HG02571 (cell line): ENCODE results near the gene FAM107B.

Experiments used
- ATAC-seq: cut with Tn5 transposase; IDR thresholded peaks from one replicate; pipeline ENCODE4 v1.9.1; 2021; ENCODE audit warnings: mild to moderate bottlenecking, moderate library complexity; ENCODE audit not compliant: unreplicated experiment

The FAM107B gene

GRCh38 chr10:14585287-14586193 lies 189.2 kb downstream of the FAM107B start:
- ATAC-seq, result no peak

GRCh38 chr10:14584661-14585060 lies 190.0 kb downstream of the FAM107B start:
- ATAC-seq, result no peak

GRCh38 chr10:14583967-14584366 lies 190.7 kb downstream of the FAM107B start:
- ATAC-seq, result no peak

- no peak for ATAC-seq
These were observed 191.4 kb downstream of the FAM107B start for GRCh38 chr10:14583252-14583651.

GRCh38 chr10:14581553-14582321 lies 193.0 kb downstream of the FAM107B start:
- no peak for ATAC-seq

- ATAC-seq, result no peak
These were observed 193.9 kb downstream of the FAM107B start for GRCh38 chr10:14580671-14581332.

GRCh38 chr10:14579405-14579804 lies 195.3 kb downstream of the FAM107B start:
- no peak for ATAC-seq

- ATAC-seq, result no peak
These were observed 196.4 kb downstream of the FAM107B start for GRCh38 chr10:14578060-14578952.

- ATAC-seq, result no peak
These were observed 199.8 kb downstream of the FAM107B start for GRCh38 chr10:14574885-14575284.

GRCh38 chr10:14574291-14574690 lies 200.4 kb downstream of the FAM107B start:
- ATAC-seq, result no peak

- ATAC-seq, result no peak
These were observed 200.9 kb downstream of the FAM107B start for GRCh38 chr10:14573666-14574261.

- ATAC-seq, result no peak
These were observed 201.9 kb downstream of the FAM107B start for GRCh38 chr10:14572811-14573210.

- no peak for ATAC-seq
These were observed 202.7 kb downstream of the FAM107B start for GRCh38 chr10:14571866-14572507.

- ATAC-seq, result no peak
These were observed 203.9 kb downstream of the FAM107B start for GRCh38 chr10:14570800-14571199.

- no peak for ATAC-seq
These were observed 205.2 kb downstream of the FAM107B start for GRCh38 chr10:14569274-14570060.

- ATAC-seq, result no peak
These were observed 207.3 kb downstream of the FAM107B start for GRCh38 chr10:14567421-14567820.

- ATAC-seq, result no peak
These were observed 208.2 kb downstream of the FAM107B start for GRCh38 chr10:14566498-14566897.

- ATAC-seq, result no peak
These were observed 209.5 kb downstream of the FAM107B start for GRCh38 chr10:14565199-14565598.

GRCh38 chr10:14564268-14564744 lies 210.4 kb downstream of the FAM107B start:
- ATAC-seq, result no peak
